Dedifferentiated amniotic fluid mesenchymal stem cell (primary cell): ENCODE measurements around the gene CCDC138.

Source experiments
- DNase-seq: peaks from one replicate; pipeline ENCODE4 v3.0.0-alpha.2; 2016; ENCODE audit errors: extremely low spot score

The CCDC138 gene

DNA sequence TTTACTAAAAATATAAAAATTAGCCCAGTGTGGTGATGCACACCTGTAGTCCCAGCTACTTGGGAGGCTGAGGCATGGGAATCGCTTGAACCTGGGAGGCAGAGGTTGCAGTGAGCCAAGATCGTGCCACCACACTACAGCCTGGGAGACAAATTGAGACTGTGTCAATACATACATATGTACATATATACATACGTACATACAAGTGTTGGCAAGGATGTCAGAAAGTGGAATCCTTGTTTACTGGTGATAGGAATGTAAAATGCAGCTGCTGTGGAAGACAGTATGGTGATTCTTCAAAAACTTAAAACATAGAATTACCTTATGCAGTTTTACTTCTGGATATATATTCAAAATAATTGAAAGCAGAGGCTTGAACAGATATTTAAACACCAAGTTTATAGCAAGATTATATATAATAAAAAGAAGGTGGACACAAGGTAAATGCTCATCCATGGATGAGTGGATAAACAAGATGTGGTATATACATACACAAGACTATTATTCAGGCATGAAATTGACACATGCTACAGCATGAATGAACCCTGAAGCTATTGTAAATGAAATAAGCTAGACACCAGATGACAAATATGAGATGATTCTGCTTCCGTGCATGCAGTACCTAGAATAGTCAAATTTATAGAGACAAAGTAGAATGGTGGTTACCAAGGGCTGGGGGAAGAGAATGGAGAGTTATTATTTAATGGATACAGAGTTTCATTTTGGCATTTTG, 43.2 kb downstream of the CCDC138 start:
- no peak for DNase-seq

GRCh38 chr2:108833219-108833618, 46.6 kb downstream of the CCDC138 start:
- DNase-seq, result no peak

- DNase-seq, result no peak
Measured at GRCh38 chr2:108834620-108835019, 48.0 kb downstream of the CCDC138 start.

- DNase-seq, result no peak
Measured at GRCh38 chr2:108835040-108835439, 48.5 kb downstream of the CCDC138 start.

DNA sequence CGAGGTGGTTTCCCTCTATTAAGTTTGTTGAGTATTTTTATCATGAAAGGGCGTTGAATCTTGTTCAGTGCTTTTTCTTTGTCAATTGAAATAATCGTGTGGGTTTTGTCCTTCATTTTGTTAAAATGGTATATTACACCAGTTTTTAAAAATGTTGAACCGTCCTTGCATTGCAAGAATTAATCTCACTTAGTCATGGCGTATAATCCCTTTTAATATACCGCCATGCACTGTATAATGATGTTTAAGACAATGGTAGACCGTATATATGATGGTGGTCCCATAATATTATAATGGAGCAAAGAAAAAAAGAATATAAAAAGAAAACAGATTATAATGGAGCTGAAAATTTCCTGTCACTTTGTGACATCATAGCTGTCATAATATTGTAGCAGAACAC, 50.6 kb downstream of the CCDC138 start:
- DNase-seq, result no peak

DNA sequence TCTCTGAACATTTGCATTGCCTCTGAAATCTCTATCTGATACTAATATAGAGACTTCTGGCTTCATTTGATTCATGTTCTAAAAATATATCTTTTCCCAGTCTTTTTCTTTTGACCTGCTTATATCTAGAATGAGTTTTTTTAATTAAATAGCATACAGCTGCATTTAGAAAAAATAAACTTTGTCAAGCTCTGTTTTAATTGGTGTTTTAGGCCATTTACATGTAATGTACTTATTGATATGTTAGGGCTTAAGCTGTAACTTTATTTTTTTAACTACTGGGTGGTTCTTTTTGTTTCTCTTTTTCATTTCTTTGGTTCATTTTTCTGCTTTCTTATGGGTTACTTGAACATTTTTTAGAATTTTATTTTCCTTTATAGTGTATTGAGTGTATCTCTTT, 54.9 kb downstream of the CCDC138 start:
- DNase-seq, result no peak

- no peak for DNase-seq
Measured at GRCh38 chr2:108845923-108846322, 59.4 kb downstream of the CCDC138 start.

DNA sequence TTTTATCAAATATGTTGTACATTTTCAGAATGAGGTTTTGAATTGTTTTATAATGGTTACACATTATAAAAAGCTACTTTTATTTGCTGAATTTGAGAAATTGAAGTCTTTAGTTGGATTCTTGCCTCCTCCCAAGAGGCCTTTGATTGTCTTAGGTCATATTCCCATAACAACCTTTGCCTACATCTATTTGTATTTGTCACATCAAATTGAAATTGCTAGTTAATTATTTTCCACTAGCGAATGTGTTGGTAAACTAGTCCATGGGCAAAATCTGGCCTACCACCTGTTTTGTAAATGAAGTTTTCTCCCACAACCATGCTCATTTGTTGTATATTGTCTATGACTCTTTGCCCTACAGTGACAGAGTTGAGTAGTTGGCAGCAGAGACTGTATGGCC, 60.4 kb downstream of the CCDC138 start:
- no peak for DNase-seq

DNA sequence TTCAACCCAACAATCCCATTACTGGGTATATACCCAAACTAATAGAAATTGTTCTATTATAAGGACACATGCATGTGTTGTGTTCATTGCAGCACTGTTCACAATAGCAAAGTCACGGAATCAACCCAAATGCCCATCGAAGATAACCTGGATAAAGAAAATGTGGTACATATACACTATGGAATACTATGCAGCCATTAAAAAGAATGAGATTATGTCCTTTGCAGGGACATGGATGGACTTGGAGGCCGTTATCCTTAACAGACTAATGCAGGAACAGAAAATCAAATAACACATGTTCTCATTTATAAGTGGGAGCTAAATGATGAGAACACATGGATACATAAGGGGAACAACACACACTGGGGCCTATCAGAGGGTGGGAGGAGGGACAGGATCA, 65.8 kb downstream of the CCDC138 start:
- DNase-seq, result no peak

DNA sequence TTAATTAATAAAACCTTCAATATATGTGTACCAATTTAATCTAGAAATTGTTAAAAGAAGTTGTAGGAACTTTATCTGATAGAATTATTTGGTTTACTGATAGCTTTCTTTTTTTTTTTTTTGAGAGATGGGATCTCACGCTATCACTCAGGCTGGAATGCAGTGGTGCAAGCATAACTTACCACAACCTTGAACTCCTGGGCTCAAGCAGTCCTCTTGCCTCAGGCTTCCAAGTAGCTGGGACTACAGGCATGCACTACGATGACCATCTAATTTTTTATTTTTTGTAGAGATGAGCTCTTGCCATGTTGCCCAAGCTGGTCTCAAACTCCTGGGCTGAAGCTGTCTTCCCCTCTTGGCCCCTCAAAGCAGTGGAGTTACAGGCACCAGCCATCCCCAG, 66.8 kb downstream of the CCDC138 start:
- DNase-seq, result no peak

DNA sequence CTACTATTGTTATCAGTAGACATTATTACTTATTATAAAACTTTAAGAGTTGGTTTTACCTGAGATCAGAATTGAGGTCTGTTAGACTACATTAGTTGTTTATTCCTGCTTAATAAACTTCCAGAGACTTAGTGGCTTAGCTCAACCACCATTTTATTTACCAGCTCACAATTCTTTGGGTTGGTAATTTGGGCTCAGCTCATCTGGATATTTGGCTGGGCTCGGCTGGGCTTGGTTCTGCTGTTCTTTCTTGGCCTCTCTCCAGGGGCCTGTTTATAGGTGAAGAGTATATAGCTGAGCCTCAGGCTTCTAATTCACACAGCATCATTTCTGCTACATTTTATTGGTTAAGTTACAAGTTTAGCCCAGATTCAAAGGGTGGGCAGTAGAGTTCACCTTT, 67.9 kb downstream of the CCDC138 start:
- DNase-seq, result no peak

DNA sequence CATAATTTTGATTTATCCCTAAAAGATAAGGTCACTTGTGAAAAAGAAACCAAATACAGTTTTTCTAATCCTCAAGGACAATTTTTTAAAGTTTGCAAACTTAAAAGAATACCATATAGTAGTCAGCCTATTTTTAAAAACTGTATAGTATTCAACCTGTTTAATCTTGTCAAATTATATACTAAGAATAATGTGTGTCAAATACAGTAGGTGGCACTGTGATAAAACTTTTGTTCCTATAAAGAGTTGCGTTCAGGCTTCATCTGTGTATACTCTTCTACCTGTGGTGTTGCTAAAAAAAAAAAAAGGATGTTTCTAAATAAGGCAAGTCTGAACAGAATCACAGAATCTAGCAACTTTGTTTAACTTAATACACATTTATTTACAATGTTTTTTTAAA, 68.6 kb downstream of the CCDC138 start:
- DNase-seq, result no peak

- DNase-seq, result no peak
Measured at GRCh38 chr2:108858894-108859293, 72.3 kb downstream of the CCDC138 start.

- DNase-seq, result no peak
Measured at GRCh38 chr2:108866041-108866440, 79.5 kb downstream of the CCDC138 start.

GRCh38 chr2:108868911-108869310, 82.3 kb downstream of the CCDC138 start:
- DNase-seq, result no peak

DNA sequence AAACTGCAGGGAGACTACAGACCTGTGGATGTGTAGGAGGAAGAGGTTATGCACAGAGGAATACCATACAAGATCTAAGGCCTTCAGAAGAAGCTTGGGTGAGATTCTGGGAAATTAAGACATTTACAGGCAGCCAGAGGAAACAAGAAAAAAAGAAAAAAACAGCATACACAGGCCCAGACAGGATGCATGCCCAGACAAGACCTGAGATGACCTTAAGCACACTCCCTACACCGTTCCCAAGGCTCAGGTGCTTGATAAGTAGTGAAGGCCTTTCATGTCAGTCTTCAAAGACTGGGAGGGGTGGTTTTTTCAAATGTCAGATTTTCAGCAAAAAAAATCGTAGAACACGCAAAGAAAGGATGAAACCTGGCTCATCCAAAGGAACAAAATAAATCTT, 83.0 kb downstream of the CCDC138 start:
- no peak for DNase-seq

DNA sequence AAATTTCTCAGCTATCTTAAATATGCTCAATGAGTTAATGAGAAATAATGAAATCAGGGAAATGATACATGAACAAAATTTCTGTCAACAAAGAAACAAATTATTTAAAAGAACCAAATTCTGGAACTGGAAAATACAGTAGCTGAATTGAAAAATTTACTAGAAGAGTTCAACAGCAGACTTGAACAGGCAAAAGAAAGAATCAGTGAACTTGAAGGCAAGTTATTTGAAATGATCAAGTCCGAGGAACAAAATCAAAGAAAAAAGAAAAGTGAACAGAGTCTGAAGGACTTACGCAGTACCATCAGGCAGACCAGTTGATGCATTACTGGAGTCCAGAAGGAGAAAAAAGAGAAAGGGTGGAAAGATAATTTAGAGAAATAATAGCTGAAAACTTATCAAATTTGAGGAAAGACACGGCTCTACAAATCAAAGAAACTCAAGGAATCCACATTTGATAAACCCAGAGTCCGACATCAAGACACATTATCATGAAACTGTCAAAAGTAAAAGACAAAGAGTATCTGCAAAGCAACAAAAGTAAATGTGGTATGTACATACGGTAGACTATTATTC, 83.6 kb downstream of the CCDC138 start:
- no peak for DNase-seq

DNA sequence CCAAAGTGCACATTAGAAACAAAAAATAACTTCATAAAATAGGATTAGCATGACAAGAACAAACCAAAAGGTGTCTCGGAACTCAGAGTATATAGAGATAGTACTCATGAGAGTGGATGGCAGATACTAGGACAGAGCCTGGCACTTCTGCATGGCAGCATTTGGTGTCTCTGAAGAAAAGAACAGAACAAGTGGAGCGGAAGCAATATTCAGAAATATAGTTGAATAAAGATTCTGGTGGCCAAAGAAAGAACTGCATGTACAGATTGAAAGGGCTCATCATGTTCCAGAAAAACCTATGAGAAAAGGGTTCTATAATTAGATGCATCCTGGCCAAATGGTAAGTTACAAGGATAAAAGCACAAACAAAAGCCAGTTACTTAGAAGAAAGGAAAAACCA, 90.9 kb downstream of the CCDC138 start:
- no peak for DNase-seq

DNA sequence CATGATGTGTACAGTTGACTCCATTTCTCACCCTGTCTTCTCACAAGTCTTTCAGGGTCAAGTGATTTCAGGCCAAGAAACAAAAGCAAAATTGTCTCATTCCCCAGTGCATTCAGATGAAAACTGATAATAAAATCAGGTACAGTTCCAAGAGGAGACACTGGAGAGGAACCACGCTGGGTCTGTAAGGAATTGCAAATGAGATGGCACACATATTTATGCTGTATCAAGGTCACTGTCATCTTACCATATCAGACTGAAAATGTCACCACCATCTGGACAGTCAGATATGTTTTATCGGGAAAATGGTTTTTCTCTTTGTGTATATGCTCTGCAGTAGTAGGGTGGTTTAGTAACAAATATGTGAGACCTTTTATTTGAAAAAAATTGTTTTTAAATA, 91.7 kb downstream of the CCDC138 start:
- DNase-seq, result no peak

GRCh38 chr2:108884619-108885018, 98.0 kb downstream of the CCDC138 start:
- DNase-seq, result no peak

DNA sequence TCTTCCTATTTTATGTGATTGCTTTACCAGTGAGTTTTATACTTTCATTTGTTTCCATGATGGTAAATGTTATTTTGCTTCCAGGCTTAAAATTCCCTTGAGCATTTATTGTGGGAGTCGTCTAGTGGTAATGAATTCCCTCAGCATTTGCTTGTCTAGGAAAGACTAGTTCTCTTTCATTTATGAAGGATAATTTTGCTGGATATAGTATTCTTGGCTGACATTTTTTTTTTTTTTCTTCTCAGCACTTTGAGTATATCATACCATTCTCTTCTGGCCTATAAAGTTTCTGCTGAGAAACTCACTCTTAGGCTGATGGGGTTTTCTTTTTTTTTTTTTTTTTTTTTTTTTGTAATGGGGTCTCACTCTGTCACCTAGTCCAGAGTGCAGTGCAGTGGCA, 103.3 kb downstream of the CCDC138 start:
- no peak for DNase-seq

DNA sequence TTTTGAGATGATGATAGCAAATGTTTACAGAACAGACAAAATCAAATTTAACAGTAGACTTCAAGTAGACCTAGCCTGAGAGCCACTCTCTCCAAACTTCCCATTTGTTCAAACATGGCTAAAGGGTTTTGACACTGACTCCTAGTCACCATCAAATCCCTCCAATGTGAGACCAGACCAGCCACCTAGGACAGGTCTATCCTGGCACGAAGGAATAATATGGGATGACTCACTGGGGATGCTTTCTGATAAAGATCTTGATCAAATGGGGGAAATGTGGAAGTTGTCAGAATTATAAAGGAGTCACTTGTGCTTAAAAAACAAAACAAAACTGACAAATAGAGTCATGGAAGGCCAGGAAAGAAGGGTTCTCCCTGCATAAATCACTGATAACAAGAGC, 106.7 kb downstream of the CCDC138 start:
- no peak for DNase-seq

- DNase-seq, result no peak
Measured at GRCh38 chr2:108894766-108895165, 108.2 kb downstream of the CCDC138 start.

DNA sequence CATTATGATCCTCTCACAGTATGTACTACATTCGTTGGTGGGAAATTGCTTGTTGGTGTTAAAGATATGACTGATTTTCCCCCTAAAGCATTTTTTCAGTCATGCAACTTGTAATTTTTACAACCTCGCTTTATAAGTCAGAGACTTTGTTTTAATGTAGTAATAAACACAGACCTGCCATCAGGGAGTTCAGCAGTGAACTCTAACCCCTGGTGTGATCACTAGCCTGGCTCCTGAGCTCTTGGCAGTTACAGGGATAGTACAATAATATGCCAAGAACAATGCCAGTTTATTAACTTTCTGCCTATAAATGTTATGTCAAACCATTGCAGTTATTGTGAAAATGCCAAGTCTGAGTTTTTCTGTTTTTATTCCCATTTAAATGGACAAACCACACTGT, 108.6 kb downstream of the CCDC138 start:
- DNase-seq, result no peak
